T-cell (primary cell): ENCODE results near the gene SMARCAD1. TPM values are rescaled to one million over a fixed set of nuclear protein-coding genes. Genes with fewer than 3 reads are reported as not detected.
"Not testable (repeated sequence)": the region's sequence is repeated elsewhere in the genome, so short reads cannot be mapped to it uniquely, and the experiment has no call there.

Source experiments
- ATAC-seq, 4 experiments: fragments of 200-7000 bp in 3 of 4; fragments of 150-1000 bp in 1 of 4; cut with Tn5 transposase; replicated peaks in 1 of 4; 1 replicate in 3 of 4; 2 replicates in 1 of 4; pipeline ENCODE4 v1.10.0; 2021; ENCODE audit warnings: moderate library complexity in 3 of 4, mild to moderate bottlenecking in 2 of 4, moderate number of reproducible peaks in 1 of 4
- CTCF ChIA-PET, 2 donors: fragments of 300-600 bp; sonication (Branson Sonifier 250); formaldehyde crosslinking; loops; one replicate each; lab custom pipeline; 2022; ENCODE audit warnings: antibody characterized with exemption in 2 of 2; lab: Charles Lee
- POLR2A ChIA-PET, 2 donors: fragments of 300-600 bp; sonication (Branson Sonifier 250); formaldehyde crosslinking; loops; one replicate each; lab custom pipeline; 2022; ENCODE audit warnings: antibody characterized with exemption in 2 of 2; lab: Charles Lee
- DNase-seq, 35 experiments: peaks; one replicate each; pipeline versions ENCODE4 v3.0.0 to v3.0.0-alpha.2; 2013 to 2023
- H3K27ac ChIP-seq: one replicate; pipeline ENCODE4 v1.5.1; 2013; ENCODE audit warnings: low read length
- H3K27me3 ChIP-seq, 2 experiments: replicated peaks in 1 of 2; 1 replicate in 1 of 2; 2 replicates in 1 of 2; pipeline versions ENCODE4 v1.6.1 to v1.7.0; 2013; ENCODE audit warnings: low read length in 1 of 2, mixed read lengths in 1 of 2; ENCODE audit not compliant: control insufficient read depth in 2 of 2, insufficient read depth in 2 of 2; ENCODE audit errors: extremely low read depth in 1 of 2
- H3K36me3 ChIP-seq, 2 donors: 1 replicate in 1 of 2; 2 replicates in 1 of 2; pipeline versions ENCODE4 v1.6.1 to v1.7.0; 2013; ENCODE audit warnings: low read length in 1 of 2; ENCODE audit not compliant: control insufficient read depth in 2 of 2, insufficient read depth in 1 of 2; ENCODE audit errors: extremely low read depth in 1 of 2
- H3K4me1 ChIP-seq, 2 experiments: 1 replicate in 1 of 2; 2 replicates in 1 of 2; pipeline versions ENCODE4 v1.6.1 to v1.7.0; 2013; ENCODE audit warnings: low read length in 2 of 2, mixed read lengths in 1 of 2; ENCODE audit not compliant: insufficient read depth in 2 of 2, control insufficient read depth in 1 of 2; ENCODE audit errors: extremely low read depth in 1 of 2
- H3K4me3 ChIP-seq, 2 donors: 1 replicate in 1 of 2; 2 replicates in 1 of 2; pipeline versions ENCODE4 v1.5.1 to v1.7.0; 2013; ENCODE audit warnings: mild to moderate bottlenecking in 2 of 2, low read length in 1 of 2, moderate library complexity in 1 of 2; ENCODE audit not compliant: control insufficient read depth in 1 of 2; ENCODE audit errors: extremely low read depth in 1 of 2
- H3K9me3 ChIP-seq: 2 replicates; pipeline ENCODE4 v1.7.0; 2013
- H3K27ac Mint-ChIP-seq, 2 donors: one replicate each; pipeline ENCODE4 v1.8.0; 2020 to 2021; ENCODE audit warnings: mild to moderate bottlenecking in 2 of 2, mixed read lengths in 2 of 2
- H3K27me3 Mint-ChIP-seq, 2 donors: one replicate each; pipeline ENCODE4 v1.8.0; 2021 to 2022; ENCODE audit warnings: mixed read lengths in 2 of 2
- H3K36me3 Mint-ChIP-seq: one replicate; pipeline ENCODE4 v1.8.0; 2021; ENCODE audit warnings: mixed read lengths
- H3K4me1 Mint-ChIP-seq, 3 donors: one replicate each; pipeline ENCODE4 v1.8.0; 2020 to 2022; ENCODE audit warnings: mixed read lengths in 3 of 3, mild to moderate bottlenecking in 1 of 3
- H3K4me3 Mint-ChIP-seq, 3 donors: one replicate each; pipeline ENCODE4 v1.8.0; 2020 to 2022; ENCODE audit warnings: mild to moderate bottlenecking in 3 of 3, mixed read lengths in 3 of 3, moderate library complexity in 3 of 3
- H3K9me3 Mint-ChIP-seq, 3 donors: one replicate each; pipeline ENCODE4 v1.8.0; 2020 to 2022; ENCODE audit warnings: mixed read lengths in 3 of 3
- WGBS: methylation state at CpG from one replicate; pipeline ENCODE4 v1.1.5; 2013; ENCODE audit warnings: missing lambda C conversion rate; ENCODE audit not compliant: insufficient coverage; 5-methylcytosine and 5-hydroxymethylcytosine counted together
- total RNA-seq, 35 experiments: library from RNA in 6 of 35; stranded (reverse) in 6 of 35; fragments of 120-200 nt in 1 of 35; gene quantifications; one replicate each; pipeline versions ENCODE4 v1.2.1 to v1.2.4 and lab custom pipeline; 2013 to 2026

SMARCAD1 gene
- total RNA-seq, 5 donors from 2014 or later (not counting 1 experiment from before 2014, with no cell fraction given) = 17.1 to 22.9 (median 20.0) TPM

DNA sequence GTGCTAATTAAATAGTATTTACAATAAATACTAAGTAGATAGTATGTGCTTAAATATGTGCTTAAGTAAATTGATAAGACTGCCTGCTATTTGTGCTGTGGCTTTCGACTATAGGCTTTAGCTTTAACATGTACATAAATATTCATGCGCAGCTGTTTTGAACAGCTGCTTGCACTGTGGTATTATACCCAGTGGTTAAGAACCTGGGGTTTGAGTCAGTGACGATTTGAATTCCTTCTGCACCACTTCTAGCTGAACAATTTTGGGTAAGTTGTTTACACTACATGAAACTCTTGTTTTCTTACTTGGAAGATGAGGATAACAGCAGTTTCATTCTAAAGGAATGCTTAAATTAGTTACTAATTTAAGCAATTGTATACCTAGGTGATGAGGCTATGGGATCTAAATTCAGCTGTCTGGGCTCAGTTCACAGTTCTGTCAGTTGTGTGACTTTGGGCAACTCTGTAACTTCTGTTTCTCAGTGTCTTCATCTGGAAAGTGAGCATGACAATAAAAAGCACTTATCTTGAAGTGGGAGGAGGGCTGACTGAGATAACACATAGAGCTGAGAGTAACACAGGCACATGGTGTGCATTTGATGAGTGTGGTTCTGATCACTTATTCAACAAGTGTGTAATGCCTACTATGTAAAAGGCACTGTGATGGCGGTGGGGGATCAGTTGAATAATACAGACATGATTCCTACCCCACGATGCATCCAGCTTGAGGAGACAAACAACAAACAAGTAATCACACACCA is 98.0 kb downstream of the SMARCAD1 start:
- H3K4me3 ChIP-seq = no peak overlapping the region
- Mint-ChIP-seq H3K4me1 (no peaks in the 10 kb centered on the region), H3K36me3 (no peaks in the 10 kb centered on the region), H3K27me3 (no peaks in the 10 kb centered on the region), H3K9me3 (peaks cover 0 to 3% (median 0%) of the 10 kb centered on the region in 3 donors), H3K4me3 (no peak overlapping the region), H3K27ac (no peak overlapping the region)
- H3K27me3 ChIP-seq = no peaks in the 10 kb centered on the region
- WGBS = 80% methylated on average over 1 of the region's 5 CpGs
- no peak overlapping the region for H3K27ac ChIP-seq
- DNase-seq = no peak
- no peaks in the 10 kb centered on the region for H3K9me3 ChIP-seq
- ChIA-PET POLR2A (no interaction called here), CTCF (no interaction called here)
- H3K4me1 ChIP-seq = no peaks in the 10 kb centered on the region
- no peaks in the 10 kb centered on the region for H3K36me3 ChIP-seq
- no peak for ATAC-seq

DNA sequence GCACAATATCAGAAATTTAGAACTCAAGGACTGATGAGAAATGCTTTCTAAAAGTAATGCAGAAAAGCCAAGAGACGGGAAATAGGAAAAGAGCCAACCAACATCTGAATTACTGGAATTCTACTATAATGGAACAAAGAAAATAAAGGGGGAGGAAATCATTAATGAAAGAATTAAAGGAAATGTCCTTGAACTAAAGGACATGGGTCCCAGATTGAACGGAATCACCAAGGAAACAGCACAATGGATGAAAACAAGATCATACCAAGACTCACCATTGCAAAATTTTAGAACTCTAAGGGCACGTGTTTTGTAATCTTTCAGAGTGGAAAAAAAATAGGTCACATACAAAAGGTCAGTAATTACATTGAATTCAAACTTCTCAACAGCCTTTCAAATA is 99.0 kb downstream of the SMARCAD1 start:
- Mint-ChIP-seq H3K36me3 (no peaks in the 10 kb centered on the region), H3K4me3 (no peak overlapping the region), H3K27ac (no peak overlapping the region), H3K27me3 (no peaks in the 10 kb centered on the region), H3K9me3 (peaks cover 0 to 3% (median under 1%) of the 10 kb centered on the region in 3 donors), H3K4me1 (no peaks in the 10 kb centered on the region)
- ChIA-PET POLR2A (no interaction called here), CTCF (interaction anchor here in 1 of 2 donors (0.6 kb wide), 1 partner anchor 1768 kb away, joined by 4 read pairs; no protein-coding TSS in a partner anchor)
- no peaks in the 10 kb centered on the region for H3K4me1 ChIP-seq
- H3K27me3 ChIP-seq = no peaks in the 10 kb centered on the region
- H3K36me3 ChIP-seq = no peaks in the 10 kb centered on the region
- WGBS = no CpG with 5 or more reads among the region's 3 CpGs
- DNase-seq (no peak), ATAC-seq (no peak)
- H3K9me3 ChIP-seq = no peaks in the 10 kb centered on the region
- H3K4me3 ChIP-seq = no peak overlapping the region
- H3K27ac ChIP-seq = no peak overlapping the region

DNA sequence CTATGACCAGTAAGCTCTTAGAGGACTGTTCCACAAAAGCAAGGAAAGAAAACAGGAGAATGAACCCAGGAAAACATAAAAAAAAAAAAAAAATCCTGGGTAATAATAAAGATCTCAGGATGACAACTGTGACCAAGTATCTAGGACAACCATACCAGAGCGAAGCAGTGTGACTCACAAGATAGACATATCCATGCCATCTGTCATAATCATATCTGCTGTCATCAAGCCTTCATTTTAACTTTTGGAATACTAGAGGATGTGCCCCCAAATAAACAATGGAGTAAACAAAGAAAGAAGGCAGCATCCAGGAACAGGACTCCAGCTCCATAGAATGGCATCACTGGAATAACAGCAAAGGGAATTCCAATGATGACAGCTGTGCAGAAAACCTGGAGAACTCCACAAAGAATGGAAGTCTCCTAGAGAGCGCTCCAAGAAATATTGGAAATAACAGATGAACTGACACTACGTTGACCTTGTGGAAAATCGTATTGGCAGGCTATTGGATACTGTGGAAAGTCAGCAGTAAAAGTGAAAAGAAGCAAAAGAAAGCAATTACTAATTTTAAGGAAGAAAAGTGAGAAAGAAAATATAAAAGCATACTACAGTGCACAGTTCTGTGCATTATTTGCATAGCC is 99.7 kb downstream of the SMARCAD1 start:
- Histone ChIP-seq H3K27me3 (no peaks in the 10 kb centered on the region), H3K9me3 (no peaks in the 10 kb centered on the region), H3K36me3 (no peaks in the 10 kb centered on the region), H3K27ac (no peak overlapping the region), H3K4me3 (no peak overlapping the region), H3K4me1 (no peaks in the 10 kb centered on the region)
- H3K36me3 Mint-ChIP-seq = no peaks in the 10 kb centered on the region
- H3K27ac Mint-ChIP-seq = no peak overlapping the region
- no peaks in the 10 kb centered on the region for H3K4me1 Mint-ChIP-seq
- no peak for ATAC-seq
- H3K27me3 Mint-ChIP-seq = no peaks in the 10 kb centered on the region
- H3K4me3 Mint-ChIP-seq = no peak overlapping the region
- POLR2A ChIA-PET = no interaction called here
- WGBS = 86% methylated on average over 1 of the region's 4 CpGs
- CTCF ChIA-PET = interaction anchor here in 1 of 2 donors (0.6 kb wide), 1 partner anchor 1768 kb away, joined by 4 read pairs; no protein-coding TSS in a partner anchor
- DNase-seq = no peak
- peaks cover 0 to 3% (median 2%) of the 10 kb centered on the region in 3 donors for H3K9me3 Mint-ChIP-seq

GRCh38 chr4:94319927-94320326 is 112.3 kb downstream of the SMARCAD1 start:
- H3K9me3 Mint-ChIP-seq, H3K27me3 Mint-ChIP-seq, H3K9me3 ChIP-seq, CTCF ChIA-PET, ATAC-seq, H3K36me3 ChIP-seq, H3K27ac Mint-ChIP-seq, H3K4me3 ChIP-seq, H3K27me3 ChIP-seq, H3K4me1 ChIP-seq, H3K36me3 Mint-ChIP-seq, H3K4me1 Mint-ChIP-seq, DNase-seq, POLR2A ChIA-PET, H3K27ac ChIP-seq, H3K4me3 Mint-ChIP-seq: not testable (repeated sequence)

- peaks cover 0 to 3% of the 10 kb centered on the region in 2 experiments for H3K27me3 ChIP-seq
- no peak for ATAC-seq
- no peak for DNase-seq
- no peak overlapping the region for H3K4me3 Mint-ChIP-seq
- no peaks in the 10 kb centered on the region for H3K4me1 Mint-ChIP-seq
- no peak overlapping the region for H3K4me3 ChIP-seq
- H3K9me3 ChIP-seq = no peaks in the 10 kb centered on the region
- H3K36me3 Mint-ChIP-seq = peaks cover 2% of the 10 kb centered on the region
- WGBS = no CpG with 5 or more reads among the region's 1 CpG
- H3K36me3 ChIP-seq = no peaks in the 10 kb centered on the region
- peaks cover 7 to 17% (median 15%) of the 10 kb centered on the region in 3 donors for H3K9me3 Mint-ChIP-seq
- H3K27me3 Mint-ChIP-seq = peaks cover 2 to 11% of the 10 kb centered on the region in 2 donors
- H3K27ac ChIP-seq = no peak overlapping the region
- H3K4me1 ChIP-seq = no peaks in the 10 kb centered on the region
- no peak overlapping the region for H3K27ac Mint-ChIP-seq
- ChIA-PET POLR2A (interaction anchor here in 1 of 2 donors (0.6 to 0.7 kb wide), 2 partner anchors 23 to 580 kb away, joined by 3 read pairs; no protein-coding TSS in a partner anchor), CTCF (no interaction called here)
Observed at GRCh38 chr4:94325835-94326234, 118.2 kb downstream of the SMARCAD1 start.

- no peak overlapping the region for H3K4me3 ChIP-seq
- Mint-ChIP-seq H3K36me3 (peaks cover 2% of the 10 kb centered on the region), H3K4me1 (no peaks in the 10 kb centered on the region), H3K4me3 (no peak overlapping the region), H3K9me3 (peaks cover 7 to 12% (median 9%) of the 10 kb centered on the region in 3 donors), H3K27ac (no peak overlapping the region), H3K27me3 (peaks cover 2 to 6% of the 10 kb centered on the region in 2 donors)
- no peak for ATAC-seq
- no peak for DNase-seq
- WGBS = 50% methylated on average over 1 of the region's 1 CpG
- POLR2A ChIA-PET = no interaction called here
- CTCF ChIA-PET = no interaction called here
- H3K36me3 ChIP-seq = no peaks in the 10 kb centered on the region
- H3K9me3 ChIP-seq = no peaks in the 10 kb centered on the region
- H3K27ac ChIP-seq = no peak overlapping the region
- peaks cover 0 to 3% of the 10 kb centered on the region in 2 experiments for H3K27me3 ChIP-seq
- no peaks in the 10 kb centered on the region for H3K4me1 ChIP-seq
Observed at GRCh38 chr4:94329933-94330332, 122.3 kb downstream of the SMARCAD1 start.
